GM21381 (cell line): Measurements from ENCODE around the gene KAT7.

Source experiments
- ATAC-seq: cut with Tn5 transposase; IDR thresholded peaks from one replicate; pipeline ENCODE4 v1.9.1; 2021; ENCODE audit warnings: mild to moderate bottlenecking, moderate library complexity; ENCODE audit not compliant: unreplicated experiment

Gene KAT7

GRCh38 chr17:49760296-49760695, 28.2 kb upstream of the KAT7 start:
- no peak for ATAC-seq

DNA sequence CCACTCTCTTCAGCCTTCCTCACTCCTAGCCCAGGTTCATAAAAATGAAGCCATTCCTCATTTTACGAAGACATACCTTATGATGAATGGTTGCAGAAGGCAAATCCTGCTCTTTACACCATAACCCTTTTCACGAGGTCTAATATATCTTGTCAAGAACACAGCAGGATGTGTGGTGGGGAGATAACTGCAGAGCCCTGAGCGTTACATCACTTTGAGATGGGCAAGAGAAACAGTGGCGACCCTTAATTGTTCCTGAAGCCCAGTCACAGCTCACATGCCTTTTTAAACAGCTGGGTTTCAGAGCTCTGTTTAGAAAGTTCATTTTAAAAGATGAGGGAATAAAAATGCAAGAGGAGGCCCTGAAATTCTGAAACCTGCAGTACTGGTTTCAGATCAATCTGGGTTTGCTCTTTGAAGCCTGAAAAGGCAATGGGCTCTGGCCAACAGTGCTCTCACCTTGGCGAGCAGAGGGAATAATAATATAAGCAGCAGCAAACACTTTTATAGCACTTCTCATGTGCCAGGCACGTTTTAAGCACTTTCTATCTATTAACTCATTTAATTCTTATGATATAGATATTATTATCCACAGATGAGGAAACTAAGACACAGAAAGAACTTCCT, 27.4 kb upstream of the KAT7 start:
- no peak for ATAC-seq

- no peak for ATAC-seq
Observed at GRCh38 chr17:49762151-49762941, 26.1 kb upstream of the KAT7 start.

DNA sequence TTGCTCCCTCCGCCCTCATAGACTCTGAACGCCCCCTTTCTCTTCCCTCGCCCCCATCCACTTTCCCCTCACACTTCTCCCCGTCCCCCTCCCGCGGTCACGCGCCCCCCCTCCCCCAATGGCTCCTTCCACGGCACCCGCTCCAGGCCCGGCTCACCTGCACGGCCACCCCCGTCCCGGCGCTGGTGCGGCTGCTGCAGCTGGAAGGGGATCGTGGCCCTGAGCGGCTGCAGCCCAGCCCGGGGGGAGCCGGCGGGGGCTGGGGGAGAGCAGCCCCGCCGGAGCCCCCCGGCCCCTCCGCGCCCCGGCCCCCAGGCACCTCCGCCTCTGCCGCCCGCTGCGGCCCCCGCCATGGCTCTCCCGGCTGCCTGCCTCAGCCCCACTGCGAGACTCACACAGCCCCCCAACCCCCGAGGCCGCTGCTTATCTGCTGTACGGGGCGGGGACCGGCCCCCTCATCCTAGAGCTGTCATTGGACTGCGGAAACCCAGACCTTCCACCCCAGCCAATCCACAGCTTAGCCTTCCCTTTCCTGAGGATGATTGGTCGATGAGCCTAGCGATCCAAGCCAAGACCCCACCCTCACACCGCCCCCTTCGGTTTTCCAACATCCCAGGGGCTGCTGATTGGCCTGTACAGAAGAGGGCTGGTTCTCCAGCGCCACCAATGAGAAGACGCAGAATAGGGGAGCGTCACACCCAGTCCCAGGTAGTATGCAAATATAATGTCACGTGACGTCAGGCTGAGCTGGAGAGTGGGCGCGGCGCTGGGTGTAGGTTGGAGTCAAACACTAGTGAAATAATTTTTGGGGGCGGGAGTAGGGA, 24.5 kb upstream of the KAT7 start, which contains the start of gene FAM117A:
Gene FAM117A (minus strand): TSS at position 397 of the 824 bp plus-strand sequence. CDS start 44 bp downstream, at position 353.
- ATAC-seq, result peak; percentile 92

GRCh38 chr17:49764559-49765180, 23.8 kb upstream of the KAT7 start:
- ATAC-seq, result no peak

- ATAC-seq, result no peak
Observed at GRCh38 chr17:49766918-49767530, 21.5 kb upstream of the KAT7 start.

GRCh38 chr17:49775546-49776260, 12.8 kb upstream of the KAT7 start:
- no peak for ATAC-seq

GRCh38 chr17:49776551-49777300, 11.8 kb upstream of the KAT7 start:
- no peak for ATAC-seq

- ATAC-seq, result no peak
Observed at GRCh38 chr17:49777563-49777962, 10.9 kb upstream of the KAT7 start.

DNA sequence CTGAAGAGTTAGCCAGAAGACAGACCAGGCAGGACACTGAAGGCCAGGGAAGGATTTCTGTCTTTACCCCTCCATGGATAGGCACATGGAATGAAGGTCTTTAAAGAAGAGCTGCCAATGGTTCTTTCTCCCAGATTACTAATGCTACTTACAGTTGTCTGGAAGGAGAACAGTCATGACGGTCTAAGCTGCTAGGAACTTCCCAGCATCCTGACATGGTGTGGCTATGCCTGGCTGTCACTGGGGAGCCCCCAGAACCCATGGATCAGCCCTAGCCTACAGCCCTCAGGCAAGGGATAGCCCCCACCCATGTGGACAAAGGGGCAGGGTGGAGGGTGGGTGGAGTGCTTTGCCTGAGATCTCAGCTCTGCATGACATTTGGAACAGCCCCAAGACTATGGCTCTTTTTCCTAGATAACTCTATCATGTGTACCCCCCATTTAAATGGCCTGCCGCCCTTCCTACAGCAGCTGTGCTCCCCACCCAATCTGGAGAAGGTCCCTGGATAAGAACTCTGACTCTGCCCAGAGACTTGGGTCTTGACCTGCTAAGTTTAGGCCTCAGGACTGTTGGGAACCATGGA, 9.2 kb upstream of the KAT7 start:
- ATAC-seq, result no peak

DNA sequence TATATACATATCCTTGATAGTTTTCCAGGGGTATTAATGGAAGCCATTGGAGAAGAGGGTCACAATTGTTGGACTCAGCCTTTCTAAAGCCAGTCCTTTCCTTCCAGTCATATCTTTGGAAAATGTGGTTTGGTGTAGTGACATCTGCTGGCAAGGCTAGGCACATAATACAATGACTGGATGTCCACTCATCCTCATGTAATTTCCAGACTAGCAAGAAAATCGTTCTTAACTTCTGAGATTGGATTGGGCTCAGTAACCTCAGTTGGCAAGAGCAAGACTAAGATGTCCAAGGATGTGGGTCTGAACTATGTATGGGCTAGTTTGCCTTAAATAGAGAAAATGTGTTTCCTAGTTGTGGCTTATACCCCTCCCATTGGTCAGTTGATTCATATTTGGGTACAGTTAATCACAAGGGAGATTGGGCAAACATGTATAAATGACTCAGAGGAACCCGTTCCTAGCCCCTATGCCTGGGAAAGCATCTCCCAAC, 8.7 kb upstream of the KAT7 start:
- no peak for ATAC-seq

DNA sequence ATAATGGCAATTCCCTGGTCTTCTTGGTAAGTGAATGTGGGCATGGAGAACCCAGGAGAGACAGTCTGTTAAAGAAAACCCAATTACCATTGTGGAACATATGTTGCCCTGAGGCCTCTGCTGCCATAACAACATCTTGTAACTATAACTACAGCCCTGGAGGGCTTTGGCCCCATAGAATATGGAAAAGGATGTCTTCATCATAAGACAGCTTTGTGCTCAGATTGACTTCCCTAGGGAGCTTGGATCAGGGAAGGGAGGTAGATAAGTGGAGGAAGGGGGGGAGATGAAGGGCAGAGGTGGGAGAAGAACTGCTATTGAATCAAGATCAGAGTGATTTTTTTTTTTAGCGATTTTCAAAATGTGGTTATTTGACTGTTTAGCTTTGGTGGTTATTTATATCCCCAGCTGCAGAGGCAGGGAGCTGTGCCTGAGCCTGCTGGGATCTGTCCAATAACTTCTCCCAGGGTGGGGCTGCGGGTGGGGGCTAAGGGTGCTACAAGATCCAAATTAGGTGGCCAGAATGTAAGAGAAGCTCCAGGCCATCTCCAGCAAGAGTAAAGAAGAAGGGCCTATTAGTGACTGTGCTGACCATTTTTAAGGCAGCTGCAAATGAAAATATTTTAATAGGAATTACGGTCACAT, 5.3 kb upstream of the KAT7 start:
- ATAC-seq, result no peak

- ATAC-seq, result no peak
Observed at GRCh38 chr17:49783791-49784190, 4.7 kb upstream of the KAT7 start.

DNA sequence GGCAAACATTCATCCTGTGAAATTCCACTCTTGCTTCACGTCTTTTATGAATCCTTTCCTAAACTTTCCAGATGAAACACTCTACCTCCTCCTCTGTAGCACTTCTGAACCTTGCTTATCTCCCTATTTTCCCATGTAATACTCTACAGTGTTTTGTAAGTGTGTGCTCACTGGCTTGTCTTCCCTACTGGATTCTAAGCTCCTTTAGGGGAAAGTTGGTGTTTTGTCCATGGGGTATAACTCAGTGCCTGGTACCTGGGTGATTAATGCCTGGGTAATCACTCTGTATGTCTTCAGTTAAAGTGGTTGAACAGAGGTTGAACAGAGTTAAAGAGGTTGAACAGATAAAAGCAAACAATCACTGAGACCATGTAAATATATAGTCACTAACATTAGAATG, 3.8 kb upstream of the KAT7 start:
- ATAC-seq, result no peak

DNA sequence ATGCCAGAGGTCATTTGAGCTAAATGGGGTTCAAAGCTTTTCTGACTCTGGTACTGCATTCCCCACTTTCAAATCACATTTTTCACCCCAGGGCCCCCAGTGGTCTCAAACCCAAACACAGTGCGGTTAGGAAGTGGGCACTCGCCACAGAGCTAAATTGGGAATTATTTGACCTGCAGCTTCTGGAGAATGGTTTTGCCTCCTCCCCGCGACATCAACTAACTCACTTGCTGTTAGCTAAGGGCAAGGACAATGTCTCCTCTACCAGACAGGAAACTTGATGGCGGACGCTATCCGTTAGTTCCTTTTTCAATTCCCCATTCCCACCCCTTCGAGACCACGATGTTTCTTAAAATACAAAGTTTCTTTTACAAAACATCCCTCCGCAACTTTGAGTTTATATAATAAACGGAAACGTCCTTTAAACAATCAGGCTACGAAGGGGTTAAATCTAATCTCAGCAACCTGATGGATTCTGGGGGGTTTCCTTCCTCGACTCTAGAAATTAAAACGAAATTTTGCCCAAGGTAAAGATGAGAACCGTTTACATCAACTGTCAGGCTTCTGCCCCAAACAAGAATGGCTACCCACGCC, 500 bp upstream of the KAT7 start:
- no peak for ATAC-seq

DNA sequence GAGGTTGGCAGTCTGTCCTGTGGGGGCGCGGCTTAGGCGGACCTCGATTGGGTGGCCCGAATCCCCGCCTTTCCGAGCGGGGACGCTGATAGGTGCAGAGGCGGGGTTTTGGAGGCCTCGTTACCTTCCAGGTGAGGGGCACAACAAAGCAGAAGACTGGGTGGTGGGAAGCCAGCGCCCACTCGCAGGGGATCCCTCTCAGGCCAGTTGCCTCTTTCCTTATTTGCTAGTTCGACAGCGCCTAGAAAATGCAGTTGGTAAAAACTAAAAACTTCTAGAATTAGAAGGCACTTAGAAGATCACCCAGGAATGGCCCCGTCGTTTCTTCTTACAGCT, 730 bp downstream of the KAT7 start:
- no peak for ATAC-seq

DNA sequence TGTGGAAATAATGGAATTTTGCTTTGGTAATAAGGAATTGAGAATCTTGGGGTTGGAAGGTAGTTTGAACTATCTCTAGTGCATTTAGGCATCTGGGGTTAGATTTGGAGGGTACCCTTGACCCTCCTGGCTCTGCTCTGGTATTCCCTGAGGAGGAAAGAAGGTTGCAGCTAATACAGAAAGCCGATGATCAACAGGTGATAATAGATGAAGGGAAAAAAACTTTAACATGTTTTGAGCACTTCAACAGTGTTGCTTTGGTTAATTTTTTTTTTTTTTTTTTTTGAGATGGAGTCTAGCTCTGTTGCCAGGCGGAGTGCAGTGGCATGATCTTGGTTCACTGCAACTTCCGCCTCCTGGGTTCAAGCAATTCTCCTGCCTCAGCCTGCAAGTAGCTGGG, 4.8 kb downstream of the KAT7 start:
- ATAC-seq, result no peak

GRCh38 chr17:49795372-49795771, 6.9 kb downstream of the KAT7 start:
- ATAC-seq, result no peak
